PC-3 (cell line): ENCODE data around the gene PALD1.

Experiments
- EZH2 ChIP-seq: fragments of 300-600 bp; sonication (generic); IDR thresholded peaks from one replicate; pipeline ENCODE4 v1.6.1; 2017; ENCODE audit warnings: antibody characterized with exemption, mild to moderate bottlenecking, low read length; ENCODE audit not compliant: unreplicated experiment
- TF ChIP-seq, protein P1 (sequence below): fragments of 300-600 bp; sonication (generic); conservative IDR thresholded peaks from 2 replicates; pipeline ENCODE4 v1.5.1; 2017; ENCODE audit warnings: antibody characterized with exemption, low read depth, mild to moderate bottlenecking, low read length

DNA sequence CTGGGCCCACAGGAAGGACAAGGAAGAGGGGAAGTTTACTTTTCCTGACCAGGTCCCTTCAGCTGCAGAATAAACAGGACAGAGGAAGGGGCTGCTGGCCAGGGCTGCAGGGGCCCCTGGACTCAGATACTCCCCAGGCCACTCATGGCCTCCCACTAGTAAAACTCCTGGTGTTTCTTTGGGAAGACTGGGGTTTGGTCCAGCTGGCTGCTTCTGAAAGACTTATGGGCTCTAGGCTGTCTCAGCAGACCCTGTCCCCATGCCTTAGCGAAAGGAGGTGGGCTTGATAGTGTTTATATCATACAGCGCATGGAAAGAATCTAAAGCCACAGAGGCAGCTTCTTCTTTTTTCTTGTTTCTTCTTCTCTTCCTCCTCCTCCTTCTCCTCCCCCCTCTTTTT, 56.4 kb downstream of the PALD1 start:
- TF ChIP-seq, protein P1, sequence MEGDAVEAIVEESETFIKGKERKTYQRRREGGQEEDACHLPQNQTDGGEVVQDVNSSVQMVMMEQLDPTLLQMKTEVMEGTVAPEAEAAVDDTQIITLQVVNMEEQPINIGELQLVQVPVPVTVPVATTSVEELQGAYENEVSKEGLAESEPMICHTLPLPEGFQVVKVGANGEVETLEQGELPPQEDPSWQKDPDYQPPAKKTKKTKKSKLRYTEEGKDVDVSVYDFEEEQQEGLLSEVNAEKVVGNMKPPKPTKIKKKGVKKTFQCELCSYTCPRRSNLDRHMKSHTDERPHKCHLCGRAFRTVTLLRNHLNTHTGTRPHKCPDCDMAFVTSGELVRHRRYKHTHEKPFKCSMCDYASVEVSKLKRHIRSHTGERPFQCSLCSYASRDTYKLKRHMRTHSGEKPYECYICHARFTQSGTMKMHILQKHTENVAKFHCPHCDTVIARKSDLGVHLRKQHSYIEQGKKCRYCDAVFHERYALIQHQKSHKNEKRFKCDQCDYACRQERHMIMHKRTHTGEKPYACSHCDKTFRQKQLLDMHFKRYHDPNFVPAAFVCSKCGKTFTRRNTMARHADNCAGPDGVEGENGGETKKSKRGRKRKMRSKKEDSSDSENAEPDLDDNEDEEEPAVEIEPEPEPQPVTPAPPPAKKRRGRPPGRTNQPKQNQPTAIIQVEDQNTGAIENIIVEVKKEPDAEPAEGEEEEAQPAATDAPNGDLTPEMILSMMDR: no peak
- no peak for TF ChIP-seq EZH2
